ENCODE results near the gene C5.

The C5 gene

DNA sequence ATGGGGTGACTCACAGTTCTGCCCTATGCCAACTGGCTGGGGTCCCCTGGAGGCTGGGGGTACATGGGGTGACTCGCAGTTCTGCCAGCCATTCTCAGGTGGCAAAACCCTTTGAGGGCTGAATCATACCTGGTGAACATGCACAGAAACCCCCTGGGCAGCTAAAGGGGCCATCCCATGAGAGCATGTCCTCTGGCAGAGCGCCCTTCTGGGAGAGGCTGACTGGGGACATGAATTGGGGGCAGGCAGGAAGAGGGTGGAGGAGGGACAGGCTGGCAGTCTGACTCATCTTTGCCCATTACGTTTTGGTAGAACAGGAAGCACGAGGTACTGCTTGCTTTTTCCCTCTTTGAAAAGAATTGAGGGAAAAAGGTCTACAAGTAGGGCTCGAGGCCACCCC is 140.2 kb downstream of the C5 start:
- peak; percentile 67 for DNase-seq (ENCODE audit: low spot score)

DNA sequence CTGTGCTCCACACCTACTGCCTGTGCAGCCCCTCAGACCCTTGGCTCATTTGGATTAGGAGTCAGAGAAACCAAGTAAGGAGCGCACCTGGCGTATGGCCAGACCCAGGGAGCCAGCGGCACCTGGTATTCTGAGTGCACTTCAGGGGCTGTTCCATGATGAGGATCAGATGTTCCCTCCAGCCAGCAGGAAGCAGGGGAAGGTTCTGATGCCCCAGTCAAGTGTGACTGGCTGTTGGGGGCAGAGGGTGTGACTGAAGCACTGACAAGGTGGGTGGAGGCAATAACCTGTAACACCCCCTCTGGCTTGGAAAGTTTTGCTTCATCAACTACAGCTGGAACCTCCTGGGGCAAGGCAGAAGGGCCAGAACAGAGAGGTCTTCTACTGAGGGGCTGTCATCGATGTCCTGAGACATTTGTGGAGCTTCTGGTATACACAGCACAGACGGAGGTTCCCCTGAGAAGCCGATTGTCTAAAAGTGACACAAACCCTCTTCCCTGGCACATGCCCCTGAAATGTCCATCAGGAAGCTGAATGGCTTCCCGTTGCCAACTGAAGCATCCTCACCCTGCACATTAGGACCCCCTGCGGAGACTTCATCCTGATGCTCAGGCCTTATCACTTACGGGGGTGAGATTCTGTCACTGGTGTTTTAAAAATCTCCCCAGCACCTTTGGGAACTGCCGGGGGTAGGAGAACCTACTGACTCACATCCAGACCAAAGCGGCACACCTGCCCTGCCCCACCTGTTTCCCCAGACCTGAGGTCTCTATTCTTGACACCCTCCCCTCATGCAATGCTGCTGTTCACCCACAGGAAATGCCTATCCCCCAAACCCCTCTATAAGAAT is 144.5 kb downstream of the C5 start:
- DNase-seq (ENCODE audit: low spot score), result no peak

DNA sequence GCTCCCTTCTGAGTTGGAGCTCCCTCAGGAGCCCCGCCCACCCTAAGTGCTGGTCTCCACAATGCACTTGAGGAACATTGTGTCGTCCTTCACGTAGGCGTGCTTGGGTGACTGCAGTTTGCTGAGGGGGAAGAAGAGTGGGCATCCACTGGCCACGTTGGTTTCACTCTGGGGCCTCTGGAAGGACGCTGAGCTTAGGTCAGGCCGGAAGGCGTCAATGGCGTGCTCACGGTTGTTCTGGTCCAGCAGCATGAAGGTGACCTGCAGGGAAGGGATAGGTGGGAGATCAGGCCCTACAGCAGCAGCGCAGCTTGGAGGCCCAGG is 145.1 kb downstream of the C5 start:
- no peak for DNase-seq (ENCODE audit: low spot score)

DNA sequence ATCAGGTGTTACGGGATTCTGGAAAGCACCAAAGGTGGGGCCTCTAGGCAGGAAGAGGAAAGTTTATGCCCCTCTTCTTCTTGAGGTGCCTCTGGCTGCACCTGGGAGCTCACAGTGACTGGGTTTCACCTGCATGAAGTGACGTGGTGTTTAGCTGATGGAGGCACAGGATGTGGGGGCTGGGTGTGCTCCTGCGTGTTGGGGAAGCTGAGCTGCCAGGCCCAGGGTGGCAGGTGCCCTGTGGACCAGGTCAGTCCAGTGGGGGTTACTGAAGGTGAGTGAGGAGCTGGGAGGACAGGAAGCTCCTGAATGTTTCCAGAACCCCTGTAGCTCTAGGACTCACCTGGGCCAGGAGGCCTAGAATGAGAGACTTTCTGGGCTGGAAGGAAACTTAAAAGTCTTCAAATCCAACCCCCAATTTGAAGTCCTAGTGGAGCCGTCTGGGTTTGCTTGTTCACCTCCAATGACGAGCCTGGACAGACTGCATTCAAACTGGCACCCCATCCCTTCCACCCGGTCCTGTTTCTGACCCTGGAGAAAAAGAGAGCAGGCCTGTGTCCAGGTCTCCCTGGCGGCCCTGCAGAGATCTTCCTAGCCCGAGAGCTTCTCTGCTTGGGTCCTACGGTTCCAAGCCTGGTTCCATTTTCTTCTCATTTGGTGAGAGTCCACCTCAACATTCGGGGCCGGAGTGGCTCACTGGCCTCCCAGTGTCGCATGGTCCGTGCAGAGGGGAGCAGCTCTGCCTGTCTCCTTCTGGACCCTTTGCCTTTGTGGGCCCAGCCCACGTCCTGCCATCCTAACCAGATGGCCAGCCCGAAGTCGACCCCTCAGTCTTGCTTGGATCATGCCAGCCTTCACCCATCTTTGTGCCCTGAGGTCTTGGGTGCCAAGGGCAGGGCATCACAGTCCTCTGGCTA is 145.8 kb downstream of the C5 start:
- no peak for DNase-seq (ENCODE audit: low spot score)

DNA sequence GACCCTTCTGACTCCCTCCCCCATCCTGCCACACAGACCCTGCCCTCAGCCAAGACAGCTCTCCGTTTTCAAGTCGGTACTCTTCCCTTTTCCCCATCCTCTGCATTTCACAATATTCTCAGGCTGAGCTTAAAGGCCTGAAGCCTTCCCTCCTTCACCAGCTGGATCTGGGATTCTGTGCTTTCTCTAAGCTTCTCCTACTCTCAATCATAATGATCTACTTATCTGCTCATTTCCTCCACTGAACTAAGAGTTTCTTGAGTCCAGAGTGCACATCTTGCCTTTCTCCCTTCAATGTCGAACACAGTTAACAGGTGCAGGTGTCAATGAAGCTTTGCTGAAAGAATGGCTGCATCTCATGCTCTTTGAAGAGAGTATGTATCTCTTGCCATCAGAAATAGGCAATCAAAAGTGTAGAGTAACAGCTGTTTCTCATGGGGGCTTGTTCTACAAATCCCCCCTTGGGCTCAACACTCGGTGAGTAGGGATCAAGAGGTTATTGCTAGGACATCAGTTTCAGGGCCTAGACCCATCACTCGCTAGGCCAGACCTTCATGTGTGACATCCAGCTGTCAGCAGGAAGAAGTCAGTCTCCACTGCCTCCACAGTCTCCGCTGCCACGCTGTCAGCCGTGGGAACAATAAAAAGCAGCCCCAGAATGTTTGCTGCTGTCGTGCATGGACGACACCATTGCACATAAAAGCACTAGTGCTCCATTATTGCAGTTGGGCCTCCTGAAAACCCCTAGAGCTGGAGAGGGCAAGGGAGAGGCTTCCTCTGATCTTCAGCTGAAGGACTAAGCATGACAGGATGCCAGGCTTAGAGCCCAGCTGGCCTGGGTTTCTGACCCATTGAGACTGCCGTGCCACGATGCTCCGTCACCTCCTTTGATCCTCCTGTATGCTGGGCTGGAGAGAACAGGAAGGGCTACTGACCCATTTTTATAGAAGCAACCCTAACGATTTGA is 147.2 kb downstream of the C5 start:
- no peak for DNase-seq (ENCODE audit: low spot score)

Measured in SW480 (cell line).